MV-4-11 (cell line): ENCODE results near the gene PNPLA3.

Experiments
- DNase-seq: peaks from one replicate; lab custom pipeline; 2025; lab: John Stamatoyannopoulos, UW

The PNPLA3 gene

GRCh38 chr22:43964314-43964857, 40.8 kb downstream of the PNPLA3 start:
- DNase-seq: no peak

- no peak for DNase-seq
These were observed 43.5 kb downstream of the PNPLA3 start for GRCh38 chr22:43967069-43967468.

- no peak for DNase-seq
These were observed 45.0 kb downstream of the PNPLA3 start for GRCh38 chr22:43968614-43969013.

- no peak for DNase-seq
These were observed 45.6 kb downstream of the PNPLA3 start for GRCh38 chr22:43969021-43969878.

GRCh38 chr22:43969989-43970755, 46.6 kb downstream of the PNPLA3 start:
- no peak for DNase-seq

GRCh38 chr22:43971112-43971511, 47.5 kb downstream of the PNPLA3 start:
- DNase-seq: no peak

GRCh38 chr22:43972931-43973462, 49.4 kb downstream of the PNPLA3 start:
- DNase-seq: no peak

GRCh38 chr22:43974028-43974545, 50.5 kb downstream of the PNPLA3 start:
- no peak for DNase-seq

GRCh38 chr22:43975041-43975440, 51.4 kb downstream of the PNPLA3 start:
- no peak for DNase-seq

- no peak for DNase-seq
These were observed 53.5 kb downstream of the PNPLA3 start for GRCh38 chr22:43976861-43977795.

GRCh38 chr22:43978558-43978957, 55.0 kb downstream of the PNPLA3 start:
- DNase-seq: no peak

- no peak for DNase-seq
These were observed 57.0 kb downstream of the PNPLA3 start for GRCh38 chr22:43980579-43980978.

GRCh38 chr22:43980996-43981395, 57.4 kb downstream of the PNPLA3 start:
- DNase-seq: no peak

- no peak for DNase-seq
These were observed 60.2 kb downstream of the PNPLA3 start for GRCh38 chr22:43983808-43984207.

GRCh38 chr22:43985532-43985931, 61.9 kb downstream of the PNPLA3 start:
- no peak for DNase-seq

GRCh38 chr22:43988116-43988820, 64.7 kb downstream of the PNPLA3 start:
- DNase-seq: no peak

GRCh38 chr22:43988960-43989359, 65.4 kb downstream of the PNPLA3 start:
- DNase-seq: no peak

GRCh38 chr22:43990044-43990443, 66.4 kb downstream of the PNPLA3 start:
- DNase-seq: no peak

GRCh38 chr22:43991316-43992020, 67.9 kb downstream of the PNPLA3 start:
- DNase-seq: no peak

GRCh38 chr22:43992331-43992821, 68.8 kb downstream of the PNPLA3 start:
- DNase-seq: peak; percentile 6
